HG03460 (cell line): ENCODE data around the gene LHFPL3.

Experiments
- ATAC-seq: cut with Tn5 transposase; IDR thresholded peaks from one replicate; pipeline ENCODE4 v1.9.1; 2021; ENCODE audit not compliant: unreplicated experiment

LHFPL3 gene

DNA sequence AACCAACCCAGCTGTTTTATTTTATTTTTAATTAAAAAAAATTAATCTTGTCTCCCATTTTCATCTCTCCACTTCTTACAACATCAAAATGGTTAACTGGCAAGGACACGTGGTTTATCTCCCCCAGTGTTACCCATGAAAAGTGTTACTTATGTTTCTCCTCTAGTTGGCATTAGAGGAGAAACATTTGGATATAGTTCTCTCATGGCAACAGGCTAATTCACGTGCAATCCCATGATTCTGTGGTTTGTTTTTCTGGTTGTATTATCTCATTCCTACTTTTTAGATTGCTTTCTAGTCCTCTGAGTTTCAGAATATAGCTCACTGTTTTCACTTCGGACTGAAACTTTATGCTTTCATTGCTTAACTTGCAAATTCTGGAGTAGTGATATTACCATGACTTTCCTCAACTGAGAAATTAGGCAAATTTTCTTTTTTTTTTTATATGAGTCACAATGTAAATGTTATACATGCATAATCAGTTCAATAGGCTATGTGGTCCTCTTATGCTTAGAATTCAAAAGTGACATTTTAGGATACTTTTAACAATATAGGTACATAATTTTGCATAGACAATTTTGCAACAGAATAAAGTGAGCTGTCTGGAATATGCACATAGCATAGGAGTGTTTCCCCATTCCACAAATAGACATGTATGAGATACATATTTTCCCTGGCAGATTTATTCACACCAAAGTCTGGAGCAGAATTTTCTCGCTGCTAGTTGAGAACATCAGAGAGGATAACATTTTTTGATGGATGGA, 43.0 kb downstream of the LHFPL3 start:
- no peak for ATAC-seq

- ATAC-seq: no peak
Measured at GRCh38 chr7:104371980-104372357, 43.6 kb downstream of the LHFPL3 start.

GRCh38 chr7:104382616-104383015, 54.2 kb downstream of the LHFPL3 start:
- no peak for ATAC-seq

GRCh38 chr7:104386943-104387342, 58.5 kb downstream of the LHFPL3 start:
- ATAC-seq: no peak

- ATAC-seq: no peak
Measured at GRCh38 chr7:104388222-104388621, 59.8 kb downstream of the LHFPL3 start.

GRCh38 chr7:104395162-104395561, 66.8 kb downstream of the LHFPL3 start:
- ATAC-seq: no peak

GRCh38 chr7:104397442-104397841, 69.0 kb downstream of the LHFPL3 start:
- ATAC-seq: no peak

GRCh38 chr7:104408371-104408770, 80.0 kb downstream of the LHFPL3 start:
- no peak for ATAC-seq

GRCh38 chr7:104410742-104411141, 82.3 kb downstream of the LHFPL3 start:
- ATAC-seq: no peak

DNA sequence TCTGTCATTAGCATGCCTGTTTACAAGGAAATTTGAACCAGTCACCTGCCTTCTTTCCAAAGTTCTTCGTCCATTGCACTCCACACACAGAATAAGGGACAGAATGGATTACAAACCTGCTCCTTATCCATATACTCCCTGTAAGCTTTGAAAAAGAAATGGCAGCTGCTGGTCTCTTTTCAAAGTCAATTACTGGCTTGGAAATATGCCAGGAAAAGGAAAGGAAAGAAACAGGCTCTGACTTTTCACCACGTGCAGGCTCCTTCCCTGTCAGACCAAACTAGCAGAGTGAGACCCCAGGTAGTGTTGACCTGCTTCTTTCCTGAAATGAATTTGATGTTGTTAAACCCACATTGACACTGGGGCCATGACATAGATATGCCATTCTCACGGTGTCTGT, 84.5 kb downstream of the LHFPL3 start:
- no peak for ATAC-seq

GRCh38 chr7:104414216-104414615, 85.8 kb downstream of the LHFPL3 start:
- ATAC-seq: no peak

GRCh38 chr7:104415700-104416099, 87.3 kb downstream of the LHFPL3 start:
- no peak for ATAC-seq

DNA sequence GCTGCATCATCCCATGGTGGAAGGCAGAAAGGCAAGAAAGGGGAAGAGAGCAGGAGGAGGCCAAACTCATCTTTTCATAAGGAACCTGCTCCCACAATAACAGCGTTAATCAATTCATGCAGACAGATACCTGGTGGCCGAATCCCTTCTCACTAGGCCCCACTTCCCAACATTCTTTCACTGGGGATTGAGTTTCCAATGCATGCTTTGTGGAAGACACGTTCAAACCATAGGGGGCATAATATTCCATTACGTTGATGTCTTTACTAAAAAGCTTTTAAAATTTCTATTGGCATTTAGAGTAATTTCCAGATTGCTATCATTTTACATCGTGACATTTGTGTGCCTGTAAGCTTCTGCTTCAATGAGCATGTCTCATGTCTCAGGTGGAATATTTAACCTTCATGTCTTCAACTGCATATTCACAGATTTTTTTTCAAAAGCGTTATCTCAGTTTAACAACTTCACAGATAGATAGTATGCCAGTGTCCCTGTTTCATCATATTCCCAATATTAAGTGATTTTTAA, 88.5 kb downstream of the LHFPL3 start:
- no peak for ATAC-seq

- ATAC-seq: no peak
Measured at GRCh38 chr7:104431930-104432329, 103.5 kb downstream of the LHFPL3 start.

DNA sequence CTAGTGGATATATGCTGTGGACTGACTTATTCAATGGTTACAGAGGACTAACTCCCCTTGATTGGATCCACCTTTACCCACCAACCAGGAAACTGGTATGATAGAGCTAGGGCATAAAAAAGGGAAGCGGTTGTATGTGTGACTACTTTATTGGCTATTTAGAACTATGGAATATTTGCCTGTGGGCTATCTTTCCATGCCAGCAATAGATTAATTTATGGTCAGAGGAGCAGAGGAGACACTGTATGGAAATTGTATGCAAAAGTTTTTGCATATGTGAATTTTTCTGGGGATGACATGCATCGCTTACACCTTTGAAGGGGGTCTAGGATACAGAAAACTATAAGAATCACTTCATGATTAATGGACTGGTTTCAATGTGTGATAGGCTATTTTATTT, 105.7 kb downstream of the LHFPL3 start:
- ATAC-seq: no peak

- no peak for ATAC-seq
Measured at GRCh38 chr7:104442481-104442880, 114.1 kb downstream of the LHFPL3 start.

GRCh38 chr7:104444017-104444416, 115.6 kb downstream of the LHFPL3 start:
- no peak for ATAC-seq

- ATAC-seq: no peak
Measured at GRCh38 chr7:104445393-104445792, 117.0 kb downstream of the LHFPL3 start.

DNA sequence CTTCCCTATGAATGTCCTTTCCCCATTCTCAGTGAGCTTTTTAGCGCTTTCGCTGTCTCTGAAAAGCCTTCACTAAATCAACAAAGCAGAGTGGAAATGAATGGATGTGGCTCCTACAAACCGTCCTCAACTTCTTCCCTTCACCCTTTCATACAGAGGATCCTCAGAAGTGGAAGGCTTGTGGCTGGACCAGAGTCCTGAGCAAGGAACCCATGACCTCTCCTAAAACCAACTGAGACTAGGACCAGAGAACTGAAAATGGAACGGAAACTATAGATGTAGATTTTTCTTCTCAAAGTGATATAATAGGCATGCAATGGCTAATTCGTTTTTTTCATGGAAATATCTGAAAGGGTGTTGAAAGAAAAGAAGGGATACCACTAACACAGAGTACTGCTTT, 122.5 kb downstream of the LHFPL3 start:
- no peak for ATAC-seq

GRCh38 chr7:104453190-104453589, 124.8 kb downstream of the LHFPL3 start:
- no peak for ATAC-seq

DNA sequence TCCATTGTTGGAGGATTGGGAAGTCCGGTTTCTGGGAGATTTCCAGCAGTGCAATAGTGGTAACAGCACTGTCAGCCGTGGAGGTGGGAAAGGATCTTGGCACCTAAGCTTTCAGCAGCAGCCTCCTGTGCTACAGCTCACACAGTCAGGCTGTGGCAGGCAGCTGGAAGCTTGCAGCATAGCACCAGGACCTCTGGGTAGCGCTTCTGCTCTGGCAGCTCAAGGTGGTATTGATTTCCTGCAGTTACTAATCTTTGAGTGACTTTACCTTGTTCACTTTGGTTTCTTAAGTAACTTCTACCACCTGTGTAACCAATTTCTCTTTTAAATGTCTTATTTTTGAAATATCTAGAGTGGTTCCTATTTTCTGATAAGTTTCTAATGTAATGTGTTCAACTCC, 130.5 kb downstream of the LHFPL3 start:
- ATAC-seq: no peak

- ATAC-seq: no peak
Measured at GRCh38 chr7:104469166-104469820, 140.9 kb downstream of the LHFPL3 start.
